GM12874 (cell line): ENCODE results near the gene RAB4A.

Source experiments
- CTCF ChIP-seq: IDR thresholded peaks from 2 replicates; pipeline ENCODE4 v1.5.1; 2011; ENCODE audit warnings: low read depth, mild to moderate bottlenecking, control low read depth, low read length, moderate library complexity; ENCODE audit not compliant: insufficient read depth

Gene RAB4A

DNA sequence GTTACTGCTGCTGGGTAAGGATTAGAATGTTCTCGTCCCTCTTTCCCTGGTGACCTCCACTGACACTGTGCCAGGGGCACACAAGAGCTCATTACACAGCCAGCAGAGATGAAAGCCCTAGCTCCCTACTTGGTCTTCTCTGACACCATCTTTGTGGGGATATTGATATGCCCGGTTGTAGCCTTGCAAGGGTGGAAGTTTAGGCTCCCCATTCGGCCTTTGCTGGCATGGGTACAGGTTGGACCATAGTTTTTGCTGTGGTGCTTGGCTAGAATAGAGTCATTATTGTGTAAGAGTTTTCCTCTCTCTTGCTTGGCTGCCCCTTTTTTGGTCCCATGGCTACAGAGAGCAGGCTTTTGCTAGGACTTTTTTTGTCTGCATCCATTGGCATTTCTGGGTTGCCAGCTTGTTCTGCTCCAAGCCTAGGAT lies 12.3 kb downstream of the RAB4A start:
- no peak for TF ChIP-seq CTCF

GRCh38 chr1:229284887-229285286 lies 14.0 kb downstream of the RAB4A start:
- TF ChIP-seq CTCF = no peak

DNA sequence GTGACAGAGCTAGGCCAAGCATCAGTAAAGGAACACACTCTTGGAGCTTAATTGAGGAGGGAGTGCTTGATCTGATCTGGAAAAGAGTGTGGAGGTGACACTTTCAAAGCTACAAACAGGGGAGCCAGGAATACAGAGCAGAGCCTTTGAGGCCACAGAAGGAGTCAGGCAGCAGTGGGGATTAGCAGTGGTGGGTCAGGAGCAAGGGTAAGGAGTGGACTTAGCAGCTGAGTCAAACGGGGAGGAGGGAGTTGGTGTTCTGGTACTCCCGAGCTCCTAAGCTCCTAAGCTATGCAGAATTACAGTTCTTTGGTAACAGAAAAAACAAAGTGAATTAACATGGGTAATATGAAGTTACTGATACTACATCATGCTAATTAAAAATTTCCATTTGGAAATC lies 14.5 kb downstream of the RAB4A start:
- no peak for TF ChIP-seq CTCF

GRCh38 chr1:229286099-229286766 lies 15.3 kb downstream of the RAB4A start:
- no peak for TF ChIP-seq CTCF

GRCh38 chr1:229287267-229287666 lies 16.4 kb downstream of the RAB4A start:
- no peak for TF ChIP-seq CTCF

GRCh38 chr1:229288516-229288915 lies 17.6 kb downstream of the RAB4A start:
- TF ChIP-seq CTCF = no peak

GRCh38 chr1:229293528-229294204 lies 22.8 kb downstream of the RAB4A start:
- TF ChIP-seq CTCF = no peak
